Measurements from ENCODE around the gene CHI3L1. TPM values are rescaled to one million over a fixed set of nuclear protein-coding genes. Genes with fewer than 3 reads are reported as not detected.

Gene CHI3L1
- total and polyA plus RNA-seq, 11 donors = 0.15 to 27.1 (median 1.3) TPM; not detected in 1

GRCh38 chr1:203173566-203173965 lies 12.9 kb downstream of the CHI3L1 start:
- Histone ChIP-seq H3K4me3 (no peak overlapping the region), H3K36me3 (no peaks in the 10 kb centered on the region), H3K27ac (no peak overlapping the region), H3K4me1 (peaks cover 0 to 19% (median 0%) of the 10 kb centered on the region in 12 donors), H3K27me3 (no peaks in the 10 kb centered on the region), H3K9me3 (no peaks in the 10 kb centered on the region)
- no peak for TF ChIP-seq POLR2A (IDR thresholded peaks at IDR 0.05)
- TF ChIP-seq CTCF (IDR thresholded peaks at IDR 0.05) = no peak
- ATAC-seq (no peak), DNase-seq (peak in 2 of 5 donors; percentile 6 to 36)
- intact Hi-C loops (cut with DNase I) = loop anchor here in 9 of 10 donors (2.0 to 5.0 kb wide), 6 partner anchors 44 to 136 kb away; no protein-coding TSS in a partner anchor
- WGBS, 4 donors = 86 to 91% (median 88%) methylated on average over 5 of the region's 5 CpGs

GRCh38 chr1:203173011-203173555 lies 13.4 kb downstream of the CHI3L1 start:
- Histone ChIP-seq H3K9me3 (no peaks in the 10 kb centered on the region), H3K4me1 (peaks cover 0 to 19% (median 0%) of the 10 kb centered on the region in 12 donors), H3K4me3 (no peak overlapping the region), H3K36me3 (no peaks in the 10 kb centered on the region), H3K27me3 (no peaks in the 10 kb centered on the region), H3K27ac (no peak overlapping the region)
- intact Hi-C loops (cut with DNase I) = loop anchor here in 9 of 10 donors (2.0 to 5.0 kb wide), 6 partner anchors 44 to 136 kb away; no protein-coding TSS in a partner anchor
- WGBS, 4 donors = 70 to 83% (median 79%) methylated on average over 2 of the region's 2 CpGs
- TF ChIP-seq POLR2A (IDR thresholded peaks at IDR 0.05) (no peak), CTCF (IDR thresholded peaks at IDR 0.05) (no peak)
- no peak for ATAC-seq
- DNase-seq = peak in 1 of 5 donors; percentile 2

- peak; percentile 60 to 82 (median 68) for ATAC-seq
These were observed 14.1 kb downstream of the CHI3L1 start for GRCh38 chr1:203172184-203173010.

More at GRCh38 chr1:203172184-203173010, 14.1 kb downstream of the CHI3L1 start:
- TF ChIP-seq POLR2A (IDR thresholded peaks at IDR 0.05) = no peak
- TF ChIP-seq CTCF (IDR thresholded peaks at IDR 0.05) = peak; percentile 71 to 87 (median 78)
- Histone ChIP-seq H3K27me3 (no peaks in the 10 kb centered on the region), H3K36me3 (no peaks in the 10 kb centered on the region), H3K27ac (no peak overlapping the region), H3K9me3 (no peaks in the 10 kb centered on the region), H3K4me1 (peaks cover 0 to 16% (median 0%) of the 10 kb centered on the region in 12 donors), H3K4me3 (no peak overlapping the region)
- peak; percentile 48 to 78 (median 63) for DNase-seq
- intact Hi-C loops (cut with DNase I) = loop anchor here in 9 of 10 donors (1.0 to 5.0 kb wide), 8 partner anchors 45 to 135 kb away; no protein-coding TSS in a partner anchor
- 39 to 55% (median 50%) methylated on average over 7 to 8 of the region's 8 CpGs for WGBS, 4 donors
